ENCODE results near the gene TINAG.

Gene TINAG

GRCh38 chr6:54308289-54308985 is at the start of gene TINAG:
TSS of gene TINAG (plus strand) at chr6:54308441. CDS start at chr6:54308551, 110 bp downstream.
- H3K27ac ChIP-seq (ENCODE audit: low read depth, low read length) = no peak within 1 kb of the TSS
- TF ChIP-seq EZH2phosphoT487 (IDR thresholded peaks at IDR 0.05; ENCODE audit: borderline replicate concordance, low read length) (no peak), CTCF (IDR thresholded peaks at IDR 0.05; ENCODE audit: low read depth, low read length, poor library complexity, severe bottlenecking) (no peak)

GRCh38 chr6:54260025-54260424 is 48.2 kb upstream of the TINAG start:
- no peaks in the 10 kb centered on the region for H3K27me3 ChIP-seq (ENCODE audit: control insufficient read depth, low read length)
- H3K36me3 ChIP-seq (ENCODE audit: control insufficient read depth, low read length) = no peaks in the 10 kb centered on the region
- H3F3A ChIP-seq (ENCODE audit: control insufficient read depth, insufficient read depth) = no peaks in the 10 kb centered on the region
- H3K4me1 ChIP-seq (ENCODE audit: control insufficient read depth, low read length) = no peaks in the 10 kb centered on the region
- H3K9me3 ChIP-seq (ENCODE audit: control insufficient read depth, insufficient read depth, low read length) = no peaks in the 10 kb centered on the region
- H3K4me2 ChIP-seq (ENCODE audit: low read length) = no peak overlapping the region
- H3K27ac ChIP-seq (ENCODE audit: low read depth, low read length) = no peak overlapping the region
- H3K79me2 ChIP-seq (ENCODE audit: control insufficient read depth, low read length) = no peaks in the 10 kb centered on the region
- H3K9me2 ChIP-seq (replicated peaks; ENCODE audit: control insufficient read depth, low read length) = no peaks in the 10 kb centered on the region
- no peaks in the 10 kb centered on the region for H4K20me1 ChIP-seq (ENCODE audit: control insufficient read depth, insufficient read depth, low read depth, low read length)
- no peak overlapping the region for H3K4me3 ChIP-seq (ENCODE audit: low read length)
- TF ChIP-seq EZH2phosphoT487 (IDR thresholded peaks at IDR 0.05; ENCODE audit: borderline replicate concordance, low read length) (no peak), CTCF (IDR thresholded peaks at IDR 0.05; ENCODE audit: low read depth, low read length, poor library complexity, severe bottlenecking) (no peak)

More at GRCh38 chr6:54308289-54308985, at the start of gene TINAG:
- H3K27me3 ChIP-seq (ENCODE audit: control insufficient read depth, low read length) = no peaks in the 10 kb centered on the region
- H4K20me1 ChIP-seq (ENCODE audit: control insufficient read depth, insufficient read depth, low read depth, low read length) = no peaks in the 10 kb centered on the region
- no peak within 1 kb of the TSS for H3K4me3 ChIP-seq (ENCODE audit: low read length)
- H3K9me2 ChIP-seq (replicated peaks; ENCODE audit: control insufficient read depth, low read length) = no peaks in the 10 kb centered on the region
- H3K9me3 ChIP-seq (ENCODE audit: control insufficient read depth, insufficient read depth, low read length) = no peaks in the 10 kb centered on the region
- H3K79me2 ChIP-seq (ENCODE audit: control insufficient read depth, low read length) = no peaks in the 10 kb centered on the region
- H3K4me2 ChIP-seq (ENCODE audit: low read length) = no peak within 1 kb of the TSS
- no peaks in the 10 kb centered on the region for H3F3A ChIP-seq (ENCODE audit: control insufficient read depth, insufficient read depth)
- H3K4me1 ChIP-seq (ENCODE audit: control insufficient read depth, low read length) = no peaks in the 10 kb centered on the region
- H3K36me3 ChIP-seq (ENCODE audit: control insufficient read depth, low read length) = no peaks in the 10 kb centered on the region

GRCh38 chr6:54262499-54262898 is 45.7 kb upstream of the TINAG start:
- no peaks in the 10 kb centered on the region for H3F3A ChIP-seq (ENCODE audit: control insufficient read depth, insufficient read depth)
- no peaks in the 10 kb centered on the region for H3K9me2 ChIP-seq (replicated peaks; ENCODE audit: control insufficient read depth, low read length)
- no peak for TF ChIP-seq EZH2phosphoT487 (IDR thresholded peaks at IDR 0.05; ENCODE audit: borderline replicate concordance, low read length)
- TF ChIP-seq CTCF (IDR thresholded peaks at IDR 0.05; ENCODE audit: low read depth, low read length, poor library complexity, severe bottlenecking) = no peak
- H3K4me3 ChIP-seq (ENCODE audit: low read length) = no peak overlapping the region
- H3K27me3 ChIP-seq (ENCODE audit: control insufficient read depth, low read length) = no peaks in the 10 kb centered on the region
- H3K27ac ChIP-seq (ENCODE audit: low read depth, low read length) = no peak overlapping the region
- no peaks in the 10 kb centered on the region for H4K20me1 ChIP-seq (ENCODE audit: control insufficient read depth, insufficient read depth, low read depth, low read length)
- no peaks in the 10 kb centered on the region for H3K4me1 ChIP-seq (ENCODE audit: control insufficient read depth, low read length)
- no peaks in the 10 kb centered on the region for H3K79me2 ChIP-seq (ENCODE audit: control insufficient read depth, low read length)
- no peaks in the 10 kb centered on the region for H3K9me3 ChIP-seq (ENCODE audit: control insufficient read depth, insufficient read depth, low read length)
- no peak overlapping the region for H3K4me2 ChIP-seq (ENCODE audit: low read length)
- H3K36me3 ChIP-seq (ENCODE audit: control insufficient read depth, low read length) = no peaks in the 10 kb centered on the region

Data from DOHH2 (cell line).